ENCODE measurements around the gene CTIF.

Gene CTIF

GRCh38 chr18:48702346-48703027 lies 163.7 kb downstream of the CTIF start:
- Histone ChIP-seq H3K36me3 (ENCODE audit: low read length) (no peaks in the 10 kb centered on the region), H4K20me1 (ENCODE audit: low read depth, low read length) (no peaks in the 10 kb centered on the region)
- TF ChIP-seq EZH2phosphoT487 (conservative IDR thresholded peaks at IDR 0.05; ENCODE audit: low read length), result no peak
- TF ChIP-seq, protein P1, sequence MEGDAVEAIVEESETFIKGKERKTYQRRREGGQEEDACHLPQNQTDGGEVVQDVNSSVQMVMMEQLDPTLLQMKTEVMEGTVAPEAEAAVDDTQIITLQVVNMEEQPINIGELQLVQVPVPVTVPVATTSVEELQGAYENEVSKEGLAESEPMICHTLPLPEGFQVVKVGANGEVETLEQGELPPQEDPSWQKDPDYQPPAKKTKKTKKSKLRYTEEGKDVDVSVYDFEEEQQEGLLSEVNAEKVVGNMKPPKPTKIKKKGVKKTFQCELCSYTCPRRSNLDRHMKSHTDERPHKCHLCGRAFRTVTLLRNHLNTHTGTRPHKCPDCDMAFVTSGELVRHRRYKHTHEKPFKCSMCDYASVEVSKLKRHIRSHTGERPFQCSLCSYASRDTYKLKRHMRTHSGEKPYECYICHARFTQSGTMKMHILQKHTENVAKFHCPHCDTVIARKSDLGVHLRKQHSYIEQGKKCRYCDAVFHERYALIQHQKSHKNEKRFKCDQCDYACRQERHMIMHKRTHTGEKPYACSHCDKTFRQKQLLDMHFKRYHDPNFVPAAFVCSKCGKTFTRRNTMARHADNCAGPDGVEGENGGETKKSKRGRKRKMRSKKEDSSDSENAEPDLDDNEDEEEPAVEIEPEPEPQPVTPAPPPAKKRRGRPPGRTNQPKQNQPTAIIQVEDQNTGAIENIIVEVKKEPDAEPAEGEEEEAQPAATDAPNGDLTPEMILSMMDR (IDR thresholded peaks at IDR 0.05; ENCODE audit: insufficient read depth, low read length, poor library complexity, severe bottlenecking), result no peak

DNA sequence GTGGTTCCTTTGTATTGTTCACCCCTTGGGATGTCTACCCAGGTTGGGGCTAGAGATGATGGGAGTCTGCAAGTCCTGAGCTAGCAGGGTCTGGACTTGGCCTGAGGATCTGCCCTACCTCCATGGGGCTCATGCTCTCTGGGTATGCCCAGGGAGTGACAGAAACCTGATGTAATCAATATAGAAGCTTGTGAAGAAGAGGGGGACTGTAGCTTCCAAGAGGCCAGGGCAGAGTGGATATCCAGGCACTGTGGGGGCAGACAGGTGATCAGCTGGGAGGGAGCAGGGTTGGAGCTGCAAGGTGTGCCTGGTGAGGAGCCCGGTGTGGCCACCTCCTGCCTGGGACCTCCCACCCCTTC lies 164.2 kb downstream of the CTIF start:
- no peaks in the 10 kb centered on the region for H3K9me2 ChIP-seq (replicated peaks; ENCODE audit: insufficient read depth, low read length)
- no peaks in the 10 kb centered on the region for H3F3A ChIP-seq (ENCODE audit: insufficient read depth)
- no peaks in the 10 kb centered on the region for H3K27me3 ChIP-seq (ENCODE audit: low read length)
- no peaks in the 10 kb centered on the region for H3K36me3 ChIP-seq (ENCODE audit: low read length)
- no peak overlapping the region for H2AFZ ChIP-seq (ENCODE audit: low read depth, low read length, severe bottlenecking)
- no peaks in the 10 kb centered on the region for H3K79me2 ChIP-seq (ENCODE audit: insufficient read depth, low read length)
- no peak overlapping the region for H3K4me3 ChIP-seq (ENCODE audit: insufficient read depth, low read length, poor library complexity, severe bottlenecking)
- H3K4me2 ChIP-seq (ENCODE audit: low read depth, low read length, poor library complexity, severe bottlenecking), result no peak overlapping the region
- no peaks in the 10 kb centered on the region for H4K20me1 ChIP-seq (ENCODE audit: low read depth, low read length)
- no peaks in the 10 kb centered on the region for H3K9me3 ChIP-seq (ENCODE audit: insufficient read depth, low read length)
- no peak for TF ChIP-seq EZH2phosphoT487 (conservative IDR thresholded peaks at IDR 0.05; ENCODE audit: low read length)
- TF ChIP-seq, protein P1 (IDR thresholded peaks at IDR 0.05; ENCODE audit: insufficient read depth, low read length, poor library complexity, severe bottlenecking), result no peak
- no peak overlapping the region for H3K9ac ChIP-seq (ENCODE audit: low read length)
- no peak overlapping the region for H3K27ac ChIP-seq (ENCODE audit: low read depth, low read length)

More at GRCh38 chr18:48702346-48703027, 163.7 kb downstream of the CTIF start:
- Histone ChIP-seq H3K4me3 (ENCODE audit: insufficient read depth, low read length, poor library complexity, severe bottlenecking) (no peak overlapping the region), H3K27ac (ENCODE audit: low read depth, low read length) (no peak overlapping the region), H3K79me2 (ENCODE audit: insufficient read depth, low read length) (no peaks in the 10 kb centered on the region), H3F3A (ENCODE audit: insufficient read depth) (no peaks in the 10 kb centered on the region), H2AFZ (ENCODE audit: low read depth, low read length, severe bottlenecking) (no peak overlapping the region), H3K27me3 (ENCODE audit: low read length) (no peaks in the 10 kb centered on the region), H3K9ac (ENCODE audit: low read length) (no peak overlapping the region), H3K9me2 (replicated peaks; ENCODE audit: insufficient read depth, low read length) (no peaks in the 10 kb centered on the region), H3K4me2 (ENCODE audit: low read depth, low read length, poor library complexity, severe bottlenecking) (no peak overlapping the region), H3K9me3 (ENCODE audit: insufficient read depth, low read length) (no peaks in the 10 kb centered on the region)

DNA sequence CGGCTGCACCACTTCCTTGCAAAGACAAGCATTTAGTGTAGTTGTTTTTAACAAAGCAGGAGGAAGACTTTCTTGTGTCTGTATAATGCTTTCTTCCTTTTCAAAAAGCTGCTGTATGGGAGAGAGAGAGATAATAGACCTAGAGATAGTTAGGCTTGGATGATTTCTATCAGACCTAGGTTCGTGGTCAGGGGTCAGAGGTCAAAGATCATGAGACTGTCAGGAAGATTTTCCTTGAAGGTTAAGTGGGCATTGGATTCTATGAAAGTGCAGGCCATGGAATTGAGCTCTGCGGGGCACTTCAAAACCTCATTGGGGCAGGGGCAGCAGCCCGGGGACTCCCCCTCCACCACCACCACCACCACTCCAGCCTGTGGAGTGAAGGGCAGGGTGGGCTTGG lies 164.6 kb downstream of the CTIF start:
- no peak for TF ChIP-seq EZH2phosphoT487 (conservative IDR thresholded peaks at IDR 0.05; ENCODE audit: low read length)
- TF ChIP-seq, protein P1 (IDR thresholded peaks at IDR 0.05; ENCODE audit: insufficient read depth, low read length, poor library complexity, severe bottlenecking), result no peak
- H3K79me2 ChIP-seq (ENCODE audit: insufficient read depth, low read length), result no peaks in the 10 kb centered on the region
- H3K4me2 ChIP-seq (ENCODE audit: low read depth, low read length, poor library complexity, severe bottlenecking), result no peak overlapping the region
- H2AFZ ChIP-seq (ENCODE audit: low read depth, low read length, severe bottlenecking), result no peak overlapping the region
- H3K9me2 ChIP-seq (replicated peaks; ENCODE audit: insufficient read depth, low read length), result no peaks in the 10 kb centered on the region
- H3K9ac ChIP-seq (ENCODE audit: low read length), result no peak overlapping the region
- no peaks in the 10 kb centered on the region for H4K20me1 ChIP-seq (ENCODE audit: low read depth, low read length)
- H3K27me3 ChIP-seq (ENCODE audit: low read length), result no peaks in the 10 kb centered on the region
- no peaks in the 10 kb centered on the region for H3K36me3 ChIP-seq (ENCODE audit: low read length)
- H3K4me3 ChIP-seq (ENCODE audit: insufficient read depth, low read length, poor library complexity, severe bottlenecking), result no peak overlapping the region
- no peak overlapping the region for H3K27ac ChIP-seq (ENCODE audit: low read depth, low read length)
- no peaks in the 10 kb centered on the region for H3F3A ChIP-seq (ENCODE audit: insufficient read depth)
- H3K9me3 ChIP-seq (ENCODE audit: insufficient read depth, low read length), result no peaks in the 10 kb centered on the region
